ENCODE measurements around the gene BAIAP2. TPM values are rescaled to one million over a fixed set of nuclear protein-coding genes. Genes with fewer than 3 reads are reported as not detected.
A peak's percentile ranks its signal among the peaks of the same experiment; 100 is the strongest.

BAIAP2 gene
- total RNA-seq, 4 donors from 2014 or later = 35.8 to 86.8 (median 42.1) TPM

- 85 to 86% methylated on average over 20 of the region's 20 CpGs for WGBS, 2 donors
- Histone ChIP-seq H3K4me1 (peaks cover 10 to 33% of the 10 kb centered on the region in 2 donors), H3K9me3 (no peaks in the 10 kb centered on the region), H3K27me3 (no peaks in the 10 kb centered on the region), H3K27ac (peak overlapping the region in 2 of 3 donors; percentile 10 to 36), H3K4me3 (replicated peaks in 1 of 3) (no peak overlapping the region), H3K36me3 (peaks cover 10% of the 10 kb centered on the region in 2 donors)
- TF ChIP-seq POLR2A (IDR thresholded peaks at IDR 0.05) = no peak
- TF ChIP-seq CTCF (IDR thresholded peaks at IDR 0.05) = no peak
- DNase-seq = no peak
- intact Hi-C loops (cut with DNase I) = no loop called here
These were observed 50.5 kb downstream of the BAIAP2 start for GRCh38 chr17:81085420-81085911.

GRCh38 chr17:81086789-81087551, 52.0 kb downstream of the BAIAP2 start:
- peaks cover 10 to 32% of the 10 kb centered on the region in 2 donors for H3K4me1 ChIP-seq
- H3K9me3 ChIP-seq = no peaks in the 10 kb centered on the region
- TF ChIP-seq CTCF (IDR thresholded peaks at IDR 0.05) = no peak
- TF ChIP-seq POLR2A (IDR thresholded peaks at IDR 0.05) = no peak
- DNase-seq = no peak
- intact Hi-C loops (cut with DNase I) = no loop called here
- WGBS, 2 donors = 84 to 90% methylated on average over 22 to 28 of the region's 32 CpGs
- no peak overlapping the region for H3K4me3 ChIP-seq (replicated peaks in 1 of 3)
- H3K27me3 ChIP-seq = no peaks in the 10 kb centered on the region
- H3K36me3 ChIP-seq = peaks cover 10% of the 10 kb centered on the region in 2 donors
- no peak overlapping the region for H3K27ac ChIP-seq

GRCh38 chr17:81090361-81091136, 55.6 kb downstream of the BAIAP2 start:
- H3K9me3 ChIP-seq = no peaks in the 10 kb centered on the region
- peaks cover 10% of the 10 kb centered on the region in 2 donors for H3K36me3 ChIP-seq
- intact Hi-C loops (cut with DNase I) = no loop called here
- H3K4me1 ChIP-seq = peaks cover 14 to 29% of the 10 kb centered on the region in 2 donors
- no peaks in the 10 kb centered on the region for H3K27me3 ChIP-seq
- no peak overlapping the region for H3K27ac ChIP-seq
- H3K4me3 ChIP-seq (replicated peaks in 1 of 3) = no peak overlapping the region
- 80 to 84% methylated on average over 19 to 21 of the region's 26 CpGs for WGBS, 2 donors
- TF ChIP-seq POLR2A (IDR thresholded peaks at IDR 0.05) = no peak
- TF ChIP-seq CTCF (IDR thresholded peaks at IDR 0.05) = no peak
- DNase-seq = peak in 1 of 2 donors; percentile 31

GRCh38 chr17:81091154-81091553, 56.2 kb downstream of the BAIAP2 start:
- peaks cover 8 to 10% of the 10 kb centered on the region in 2 donors for H3K36me3 ChIP-seq
- H3K4me1 ChIP-seq = peaks cover 20 to 35% of the 10 kb centered on the region in 2 donors
- DNase-seq = no peak
- no peak overlapping the region for H3K27ac ChIP-seq
- WGBS, 2 donors = 68 to 84% methylated on average over 4 to 7 of the region's 9 CpGs
- intact Hi-C loops (cut with DNase I) = no loop called here
- H3K4me3 ChIP-seq (replicated peaks in 1 of 3) = no peak overlapping the region
- H3K27me3 ChIP-seq = no peaks in the 10 kb centered on the region
- H3K9me3 ChIP-seq = no peaks in the 10 kb centered on the region
- no peak for TF ChIP-seq POLR2A (IDR thresholded peaks at IDR 0.05)
- TF ChIP-seq CTCF (IDR thresholded peaks at IDR 0.05) = no peak

Measured in thyroid gland (tissue), 4 donors.